Immature natural killer cell (primary cell): ENCODE measurements around the gene IGLL5. TPM values are rescaled to one million over a fixed set of nuclear protein-coding genes. Genes with fewer than 3 reads are reported as not detected.
A peak's percentile ranks its signal among the peaks of the same experiment; 100 is the strongest.

Experiments
- DNase-seq, 3 donors: peaks; one replicate each; pipeline ENCODE4 v3.0.0; 2022; ENCODE audit warnings: mixed read lengths in 1 of 3
- H3K27ac Mint-ChIP-seq, 6 donors: one replicate each; pipeline ENCODE4 v1.8.0; 2020; ENCODE audit warnings: mixed read lengths in 6 of 6, mild to moderate bottlenecking in 5 of 6, inconsistent platforms in 4 of 6, moderate library complexity in 3 of 6
- H3K27me3 Mint-ChIP-seq, 3 donors: one replicate each; pipeline ENCODE4 v1.8.0; 2020 to 2021; ENCODE audit warnings: low read depth in 3 of 3, mild to moderate bottlenecking in 3 of 3, mixed read lengths in 3 of 3, moderate library complexity in 3 of 3, inconsistent platforms in 1 of 3
- H3K36me3 Mint-ChIP-seq, 3 donors: one replicate each; pipeline ENCODE4 v1.8.0; 2020; ENCODE audit warnings: mixed read lengths in 3 of 3, inconsistent platforms in 2 of 3, mild to moderate bottlenecking in 2 of 3
- H3K4me1 Mint-ChIP-seq, 2 donors: one replicate each; pipeline ENCODE4 v1.8.0; 2020; ENCODE audit warnings: inconsistent platforms in 2 of 2, mild to moderate bottlenecking in 2 of 2, mixed read lengths in 2 of 2, moderate library complexity in 1 of 2
- H3K4me3 Mint-ChIP-seq, 5 donors: one replicate each; pipeline ENCODE4 v1.8.0; 2020; ENCODE audit warnings: mild to moderate bottlenecking in 5 of 5, mixed read lengths in 5 of 5, inconsistent platforms in 3 of 5, moderate library complexity in 3 of 5
- H3K9me3 Mint-ChIP-seq, 6 donors: one replicate each; pipeline ENCODE4 v1.8.0; 2020; ENCODE audit warnings: mild to moderate bottlenecking in 6 of 6, mixed read lengths in 6 of 6, inconsistent platforms in 4 of 6, moderate library complexity in 3 of 6
- polyA plus RNA-seq, 3 donors: library from polyadenylated mRNA; unstranded; fragments of 300-500 nt; fragmentation: Illumina TruSeq; gene quantifications; one replicate each; pipeline ENCODE4 v1.2.3, GENCODE V29; 2021

IGLL5 gene
- polyA plus RNA-seq, 3 donors from 2014 or later, result 0.26 to 0.59 TPM; not detected in 1

DNA sequence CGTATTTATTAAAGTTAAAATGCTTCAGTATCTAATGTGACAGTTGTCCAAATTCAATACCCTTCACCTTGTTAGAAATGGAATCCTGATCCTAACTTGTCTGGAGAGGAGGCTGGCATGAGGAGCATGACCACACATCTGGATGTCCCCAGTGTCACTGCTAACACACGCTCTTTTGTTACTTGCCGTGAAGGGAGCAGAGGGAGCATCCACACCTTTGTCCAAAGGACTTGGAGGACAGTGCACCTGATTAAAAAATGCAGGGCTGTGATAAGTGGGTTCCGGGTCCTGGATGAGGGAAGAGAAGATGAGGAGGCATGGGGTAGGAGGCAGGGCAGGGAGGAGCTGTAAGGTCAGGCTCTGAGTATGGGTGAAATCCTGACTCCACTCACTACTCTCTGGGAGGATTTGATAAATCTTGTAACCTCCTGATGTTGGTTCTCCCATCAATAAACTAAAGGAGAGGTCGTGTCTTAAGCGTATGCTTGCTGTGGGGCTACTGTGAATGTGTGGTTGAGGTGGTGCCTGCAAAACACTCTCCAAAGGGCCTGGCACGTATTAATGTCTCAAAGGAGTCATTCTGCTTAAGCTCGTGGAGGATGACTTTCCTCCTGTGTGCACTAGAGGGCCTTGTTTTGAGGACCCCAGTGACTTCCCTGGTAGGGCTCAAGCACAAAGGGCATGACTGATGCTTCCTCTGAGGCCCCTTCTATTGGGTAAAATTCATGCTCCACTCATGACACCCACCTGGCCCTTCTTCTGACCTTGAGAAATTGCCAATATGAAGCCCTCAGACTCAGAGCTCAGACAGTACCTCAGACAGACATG lies 16.8 kb upstream of the IGLL5 start:
- peak overlapping the region in 2 of 5 donors; percentile 1 to 6 for H3K4me3 Mint-ChIP-seq

DNA sequence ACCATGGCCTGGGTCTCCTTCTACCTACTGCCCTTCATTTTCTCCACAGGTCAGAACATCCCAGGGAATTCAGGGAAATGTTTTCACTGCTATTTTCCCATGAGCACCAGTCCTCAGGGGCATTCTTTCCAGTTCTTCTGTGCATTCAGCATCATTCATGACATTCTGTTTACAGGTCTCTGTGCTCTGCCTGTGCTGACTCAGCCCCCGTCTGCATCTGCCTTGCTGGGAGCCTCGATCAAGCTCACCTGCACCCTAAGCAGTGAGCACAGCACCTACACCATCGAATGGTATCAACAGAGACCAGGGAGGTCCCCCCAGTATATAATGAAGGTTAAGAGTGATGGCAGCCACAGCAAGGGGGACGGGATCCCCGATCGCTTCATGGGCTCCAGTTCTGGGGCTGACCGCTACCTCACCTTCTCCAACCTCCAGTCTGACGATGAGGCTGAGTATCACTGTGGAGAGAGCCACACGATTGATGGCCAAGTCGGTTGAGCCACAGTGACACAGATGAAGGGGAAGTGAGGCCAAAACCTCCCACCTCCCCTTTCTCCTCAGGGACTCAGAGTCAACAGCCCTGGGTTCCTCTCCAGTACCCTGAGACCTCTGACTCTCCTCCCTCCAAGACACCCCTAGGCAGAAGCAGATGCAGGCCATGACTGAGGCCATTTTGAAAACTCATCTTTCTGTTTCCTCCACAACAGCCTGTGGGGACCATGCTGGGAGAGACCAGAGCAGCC lies 15.9 kb upstream of the IGLL5 start:
- Mint-ChIP-seq H3K27me3 (no peaks in the 10 kb centered on the region), H3K4me1 (peaks cover 30 to 51% of the 10 kb centered on the region in 2 donors), H3K9me3 (peaks cover 4 to 13% (median 10%) of the 10 kb centered on the region in 6 donors), H3K36me3 (peaks cover 4 to 10% (median 6%) of the 10 kb centered on the region in 3 donors), H3K27ac (peak overlapping the region in 1 of 6 donors; percentile 12), H3K4me3 (no peak overlapping the region)
- DNase-seq, result no peak

More for the DNA sequence above, 16.8 kb upstream of the IGLL5 start:
- H3K9me3 Mint-ChIP-seq, result peaks cover 4 to 13% (median 10%) of the 10 kb centered on the region in 6 donors
- DNase-seq, result peak in 2 of 3 donors; percentile 25 to 35
- H3K27me3 Mint-ChIP-seq, result no peaks in the 10 kb centered on the region
- peaks cover 4 to 10% (median 6%) of the 10 kb centered on the region in 3 donors for H3K36me3 Mint-ChIP-seq
- H3K27ac Mint-ChIP-seq, result peak overlapping the region in 5 of 6 donors; percentile 12 to 79 (median 18)
- peaks cover 33 to 51% of the 10 kb centered on the region in 2 donors for H3K4me1 Mint-ChIP-seq

DNA sequence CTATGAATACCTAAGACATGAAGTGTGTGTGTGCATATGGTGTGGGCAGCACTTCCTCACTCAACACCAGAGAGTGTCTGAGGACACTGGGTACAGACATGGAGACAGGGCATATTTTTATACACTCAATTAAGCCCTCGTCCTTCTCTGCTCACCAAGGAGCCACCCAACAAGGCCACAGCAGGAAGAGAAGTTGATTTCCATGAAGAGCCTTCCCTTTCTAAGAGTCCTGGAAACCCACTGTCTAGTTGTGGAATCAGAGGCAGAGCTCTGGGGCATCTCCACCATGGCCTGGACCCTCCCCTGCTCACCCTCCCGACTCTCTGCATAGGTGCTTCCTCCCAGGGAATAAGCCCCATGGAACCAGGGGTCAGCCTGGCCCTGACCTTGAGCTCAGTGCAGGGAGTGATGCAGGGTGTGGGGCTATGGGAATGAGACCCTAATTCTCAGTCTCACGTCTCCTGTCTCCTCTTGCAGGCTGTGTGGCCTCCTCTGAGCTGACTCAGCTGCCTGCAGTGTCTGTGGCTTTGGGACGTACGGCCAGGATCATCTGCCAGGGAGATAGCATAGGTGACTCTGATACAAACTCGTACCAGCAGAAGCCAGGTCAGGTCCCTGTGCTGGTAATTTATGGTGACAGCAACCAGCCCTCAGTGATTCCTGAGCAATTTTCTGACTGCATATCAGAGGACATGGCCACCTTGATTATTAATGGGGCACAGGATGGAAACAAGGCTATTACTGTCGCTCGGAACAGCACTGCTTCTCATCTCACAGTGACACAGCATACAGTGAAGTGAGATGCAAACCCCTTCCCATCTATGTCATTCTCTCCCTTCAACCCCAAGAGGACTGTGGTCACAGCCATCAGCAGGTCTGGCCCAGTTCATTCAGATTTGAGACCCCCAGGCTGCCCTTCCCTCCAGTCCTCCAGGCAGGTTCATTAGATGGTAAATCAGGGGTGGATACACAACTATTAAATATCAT lies 14.6 kb upstream of the IGLL5 start:
- peaks cover 4 to 10% (median 6%) of the 10 kb centered on the region in 3 donors for H3K36me3 Mint-ChIP-seq
- DNase-seq, result no peak
- peaks cover 30 to 47% of the 10 kb centered on the region in 2 donors for H3K4me1 Mint-ChIP-seq
- no peak overlapping the region for H3K4me3 Mint-ChIP-seq
- H3K27ac Mint-ChIP-seq, result peak overlapping the region in 1 of 6 donors; percentile 53
- peaks cover 0 to under 1% (median 0%) of the 10 kb centered on the region in 3 donors for H3K27me3 Mint-ChIP-seq
- H3K9me3 Mint-ChIP-seq, result peaks cover 4 to 13% (median 10%) of the 10 kb centered on the region in 6 donors

DNA sequence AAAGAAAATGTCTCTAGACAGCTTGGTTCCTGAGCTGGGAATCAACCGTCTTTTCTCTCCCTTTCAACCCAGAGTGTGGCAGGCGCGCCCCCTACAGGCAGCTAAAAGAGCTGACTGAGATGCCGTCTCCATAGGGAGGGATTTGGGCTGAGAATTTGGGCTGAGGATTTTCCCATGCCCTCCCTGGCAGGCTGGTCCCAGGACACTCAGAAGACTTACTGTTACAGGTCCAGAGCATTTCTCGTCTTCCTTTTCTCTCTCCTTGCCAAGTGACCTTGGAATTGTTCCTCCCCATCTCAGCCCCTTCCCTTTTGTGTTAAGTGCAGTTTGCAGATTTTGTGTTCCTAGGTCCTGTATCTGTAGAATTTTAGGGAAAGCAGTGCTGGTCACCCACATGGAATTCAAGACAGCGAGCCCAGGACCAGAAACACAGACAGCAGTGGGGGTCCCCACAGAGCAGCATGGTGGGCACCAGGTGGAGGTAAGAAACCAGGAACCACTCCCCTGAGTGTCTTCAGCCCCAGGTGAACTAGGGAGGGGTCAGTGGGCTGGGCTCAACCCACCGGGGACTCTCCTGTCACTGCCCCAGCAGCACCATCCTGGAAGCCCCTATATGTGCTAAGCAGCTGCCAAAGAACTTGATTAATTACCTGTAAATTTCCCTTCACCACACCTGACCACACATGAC lies 9.9 kb upstream of the IGLL5 start:
- Mint-ChIP-seq H3K27ac (peak overlapping the region in 1 of 6 donors; percentile 34), H3K27me3 (peaks cover 0 to 2% (median 0%) of the 10 kb centered on the region in 3 donors), H3K36me3 (peaks cover 4 to 10% (median 6%) of the 10 kb centered on the region in 3 donors), H3K4me3 (no peak overlapping the region), H3K9me3 (peaks cover 4 to 13% (median 10%) of the 10 kb centered on the region in 6 donors), H3K4me1 (peaks cover 14 to 19% of the 10 kb centered on the region in 2 donors)
- peak; percentile 71 to 77 (median 74) for DNase-seq

DNA sequence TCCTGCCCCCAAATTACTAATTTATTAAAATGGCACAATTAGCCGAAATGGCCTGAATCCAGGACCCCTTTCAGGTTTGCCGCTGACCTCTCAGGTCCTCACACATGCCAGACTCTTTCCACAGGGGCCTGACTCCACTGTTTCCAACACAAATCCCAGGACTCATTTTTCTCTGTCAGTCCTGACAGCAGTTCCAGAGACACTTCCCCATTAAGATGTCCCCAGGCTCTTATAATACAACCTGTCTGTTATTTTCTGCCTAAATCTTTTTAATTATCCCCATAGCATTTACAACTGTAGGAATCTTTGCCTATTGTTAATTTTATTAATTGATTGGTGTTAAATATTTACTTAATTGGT lies 9.4 kb upstream of the IGLL5 start:
- Mint-ChIP-seq H3K36me3 (peaks cover 4 to 10% (median 6%) of the 10 kb centered on the region in 3 donors), H3K4me1 (peaks cover 14 to 19% of the 10 kb centered on the region in 2 donors), H3K27me3 (peaks cover 0 to 2% (median 0%) of the 10 kb centered on the region in 3 donors), H3K27ac (peak overlapping the region in 1 of 6 donors; percentile 34), H3K4me3 (no peak overlapping the region), H3K9me3 (peaks cover 4 to 13% (median 9%) of the 10 kb centered on the region in 6 donors)
- DNase-seq, result no peak

- H3K4me3 Mint-ChIP-seq, result no peak overlapping the region
- H3K9me3 Mint-ChIP-seq, result peaks cover 0 to 6% (median 4%) of the 10 kb centered on the region in 6 donors
- peaks cover 18 to 26% of the 10 kb centered on the region in 2 donors for H3K4me1 Mint-ChIP-seq
- peaks cover 0 to 4% (median 4%) of the 10 kb centered on the region in 3 donors for H3K36me3 Mint-ChIP-seq
- H3K27ac Mint-ChIP-seq, result peak overlapping the region in 1 of 6 donors; percentile 69
- H3K27me3 Mint-ChIP-seq, result peaks cover 0 to 2% (median 0%) of the 10 kb centered on the region in 3 donors
- no peak for DNase-seq
Observed at GRCh38 chr22:22878801-22879674, 8.6 kb upstream of the IGLL5 start.

DNA sequence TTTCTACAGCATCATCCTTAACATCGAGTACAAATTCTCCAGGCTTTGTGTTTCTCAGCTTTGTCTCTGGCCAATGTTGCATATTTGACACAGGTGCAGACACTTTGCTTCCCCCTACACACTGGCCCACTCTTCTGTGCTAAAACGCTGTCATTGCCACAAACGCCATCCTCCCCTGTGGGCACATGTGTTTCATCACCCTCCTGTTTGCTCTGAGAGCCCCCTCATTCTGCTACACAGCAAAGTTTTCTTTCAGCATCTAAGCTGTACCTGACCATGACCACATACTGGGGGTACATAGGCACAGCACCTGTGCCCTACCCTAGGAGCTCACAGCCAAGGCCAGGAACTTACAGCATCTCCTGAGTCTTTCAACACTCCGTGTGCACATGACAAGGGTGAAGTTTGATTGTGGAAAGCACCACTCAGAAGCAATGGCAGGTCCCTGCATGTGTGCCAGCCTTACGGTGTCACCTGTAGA lies 7.9 kb upstream of the IGLL5 start:
- Mint-ChIP-seq H3K36me3 (peaks cover 0 to 4% (median 1%) of the 10 kb centered on the region in 3 donors), H3K9me3 (peaks cover 0 to 2% (median under 1%) of the 10 kb centered on the region in 6 donors), H3K27ac (peak overlapping the region in 1 of 6 donors; percentile 35), H3K4me3 (no peak overlapping the region), H3K27me3 (peaks cover 0 to 2% (median 2%) of the 10 kb centered on the region in 3 donors), H3K4me1 (peaks cover 20 to 33% of the 10 kb centered on the region in 2 donors)
- DNase-seq, result no peak

DNA sequence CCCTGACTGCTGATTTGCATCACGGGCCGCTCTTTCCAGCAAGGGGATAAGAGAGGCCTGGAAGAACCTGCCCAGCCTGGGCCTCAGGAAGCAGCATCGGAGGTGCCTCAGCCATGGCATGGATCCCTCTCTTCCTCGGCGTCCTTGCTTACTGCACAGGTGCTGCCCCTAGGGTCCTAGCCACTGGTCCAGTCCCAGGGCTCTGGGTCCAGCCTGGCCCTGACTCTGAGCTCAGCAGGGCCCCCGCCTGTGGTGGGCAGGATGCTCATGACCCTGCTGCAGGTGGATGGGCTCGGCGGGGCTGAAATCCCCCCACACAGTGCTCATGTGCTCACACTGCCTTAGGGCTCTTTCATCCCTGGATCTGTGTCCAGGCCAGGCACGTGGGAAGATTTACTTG lies 7.0 kb upstream of the IGLL5 start:
- Mint-ChIP-seq H3K27me3 (peaks cover 0 to 4% (median 2%) of the 10 kb centered on the region in 3 donors), H3K27ac (no peak overlapping the region), H3K4me1 (peaks cover 17 to 29% of the 10 kb centered on the region in 2 donors), H3K4me3 (no peak overlapping the region), H3K36me3 (peaks cover 0 to under 1% (median 0%) of the 10 kb centered on the region in 3 donors), H3K9me3 (no peaks in the 10 kb centered on the region)
- DNase-seq, result no peak

- peak in 1 of 3 donors; percentile 17 for DNase-seq
- Mint-ChIP-seq H3K36me3 (no peaks in the 10 kb centered on the region), H3K27ac (peak overlapping the region in 2 of 6 donors; percentile 45 to 62), H3K9me3 (no peaks in the 10 kb centered on the region), H3K4me3 (no peak overlapping the region), H3K27me3 (peaks cover 0 to 4% (median 2%) of the 10 kb centered on the region in 3 donors), H3K4me1 (peaks cover 11 to 22% of the 10 kb centered on the region in 2 donors)
Observed at GRCh38 chr22:22881116-22882000, 6.3 kb upstream of the IGLL5 start.

- no peak for DNase-seq
- Mint-ChIP-seq H3K27me3 (peaks cover 0 to 6% (median 2%) of the 10 kb centered on the region in 3 donors), H3K4me3 (no peak overlapping the region), H3K36me3 (no peaks in the 10 kb centered on the region), H3K9me3 (no peaks in the 10 kb centered on the region), H3K4me1 (peaks cover 10 to 19% of the 10 kb centered on the region in 2 donors), H3K27ac (peak overlapping the region in 2 of 6 donors; percentile 41 to 45)
Observed at GRCh38 chr22:22882033-22882717, 5.4 kb upstream of the IGLL5 start.
